SK-N-SH treated with all-trans-retinoic acid at 6 μM for 48 hours (cell line): ENCODE measurements around the gene DIP2C.

Experiments used
- ATAC-seq: fragments of 200-7000 bp; cut with Tn5 transposase; 3 replicates; pipeline ENCODE4 v1.9.1; 2020; ENCODE audit warnings: mild to moderate bottlenecking, moderate library complexity
- ARNTL ChIP-seq: fragments of 450-650 bp; formaldehyde crosslinking; IDR thresholded peaks from 2 replicates; pipeline ENCODE4 v1.5.0; 2020; ENCODE audit warnings: low read depth, mild to moderate bottlenecking, moderate library complexity, borderline replicate concordance
- CREB5 ChIP-seq: fragments of 250-450 bp; sonication (Bioruptor Pico); IDR thresholded peaks from 2 replicates; pipeline ENCODE4 v1.5.1; 2020; ENCODE audit warnings: low read depth, mild to moderate bottlenecking, moderate library complexity
- CSDC2 ChIP-seq: fragments of 250-450 bp; sonication (Bioruptor Pico); IDR thresholded peaks from 2 replicates; pipeline ENCODE4 v1.5.0; 2020; ENCODE audit warnings: mild to moderate bottlenecking, moderate library complexity
- CSRNP3 ChIP-seq: fragments of 250-450 bp; sonication (Bioruptor Pico); IDR thresholded peaks from 2 replicates; pipeline ENCODE4 v1.5.1; 2021; ENCODE audit warnings: mild to moderate bottlenecking, moderate library complexity
- ESRRG ChIP-seq: fragments of 250-450 bp; sonication (Bioruptor Pico); IDR thresholded peaks from 2 replicates; pipeline ENCODE4 v1.6.1; 2021; ENCODE audit warnings: mild to moderate bottlenecking
- GLIS3 ChIP-seq: fragments of 250-450 bp; sonication (Bioruptor Pico); IDR thresholded peaks from 2 replicates; pipeline ENCODE4 v1.5.0; 2020; ENCODE audit warnings: mild to moderate bottlenecking, moderate library complexity
- ISL1 ChIP-seq: fragments of 250-450 bp; sonication (Bioruptor Pico); IDR thresholded peaks from 2 replicates; pipeline ENCODE4 v2.1.2; 2022; ENCODE audit warnings: mild to moderate bottlenecking, moderate library complexity
- OSR1 ChIP-seq: fragments of 250-450 bp; sonication (Bioruptor Pico); IDR thresholded peaks from 2 replicates; pipeline ENCODE4 v1.8.0; 2022; ENCODE audit warnings: moderate library complexity, mild to moderate bottlenecking, inconsistent platforms
- PATZ1 ChIP-seq: fragments of 250-450 bp; sonication (Bioruptor Pico); IDR thresholded peaks from 2 replicates; pipeline ENCODE4 v1.8.0; 2020; ENCODE audit warnings: mild to moderate bottlenecking, moderate library complexity, borderline replicate concordance
- POU6F1 ChIP-seq: fragments of 250-450 bp; sonication (Bioruptor Pico); IDR thresholded peaks from 2 replicates; pipeline ENCODE4 v1.8.0; 2021; ENCODE audit warnings: low read depth, mild to moderate bottlenecking, moderate library complexity, borderline replicate concordance
- PPARA ChIP-seq: fragments of 250-450 bp; sonication (Bioruptor Pico); IDR thresholded peaks from 2 replicates; pipeline ENCODE4 v1.5.0; 2020; ENCODE audit warnings: mild to moderate bottlenecking, borderline replicate concordance
- SNAI2 ChIP-seq: fragments of 250-450 bp; sonication (Bioruptor Pico); IDR thresholded peaks from 2 replicates; pipeline ENCODE4 v1.5.0; 2020; ENCODE audit warnings: mild to moderate bottlenecking, moderate library complexity
- TCF4 ChIP-seq: fragments of 250-450 bp; sonication (Bioruptor Pico); IDR thresholded peaks from 2 replicates; pipeline ENCODE4 v1.8.0; 2021; ENCODE audit warnings: mild to moderate bottlenecking, moderate library complexity, borderline replicate concordance
- TOX ChIP-seq: fragments of 250-450 bp; sonication (Bioruptor Pico); IDR thresholded peaks from 2 replicates; pipeline ENCODE4 v1.8.0; 2021; ENCODE audit warnings: mild to moderate bottlenecking, moderate library complexity, borderline replicate concordance
- TSHZ2 ChIP-seq: fragments of 250-450 bp; sonication (Bioruptor Pico); IDR thresholded peaks from 2 replicates; pipeline ENCODE4 v1.5.0; 2020; ENCODE audit warnings: mild to moderate bottlenecking, moderate library complexity
- ZC3H10 ChIP-seq: fragments of 250-450 bp; sonication (Bioruptor Pico); IDR thresholded peaks from 2 replicates; pipeline ENCODE4 v1.5.1; 2021; ENCODE audit warnings: mild to moderate bottlenecking, moderate library complexity
- ZFP3 ChIP-seq: fragments of 250-450 bp; sonication (Bioruptor Pico); IDR thresholded peaks from 2 replicates; pipeline ENCODE4 v1.5.0; 2020; ENCODE audit warnings: mild to moderate bottlenecking, moderate library complexity
- ZFP30 ChIP-seq: fragments of 450-650 bp; formaldehyde crosslinking; IDR thresholded peaks from 2 replicates; pipeline ENCODE4 v1.5.0; 2022; ENCODE audit warnings: mild to moderate bottlenecking, moderate library complexity
- ZNF70 ChIP-seq: fragments of 450-650 bp; formaldehyde crosslinking; IDR thresholded peaks from 2 replicates; pipeline ENCODE4 v1.5.0; 2020; ENCODE audit warnings: mild to moderate bottlenecking, moderate library complexity
- ZNF8 ChIP-seq: fragments of 450-650 bp; formaldehyde crosslinking; IDR thresholded peaks from 2 replicates; pipeline ENCODE4 v1.5.0; 2020; ENCODE audit warnings: mild to moderate bottlenecking, moderate library complexity

The DIP2C gene

GRCh38 chr10:392705-393037 is 296.8 kb downstream of the DIP2C start:
- ATAC-seq = no peak
- no peak for TF ChIP-seq ZC3H10 (CRISPR knock-in tag)
- no peak for TF ChIP-seq CSRNP3 (CRISPR knock-in tag)
- TF ChIP-seq TOX (CRISPR knock-in tag) = no peak
- no peak for TF ChIP-seq OSR1
- no peak for TF ChIP-seq CREB5 (CRISPR knock-in tag)
- no peak for TF ChIP-seq ZNF70 (CRISPR knock-in tag)
- no peak for TF ChIP-seq ISL1 (CRISPR knock-in tag)
- TF ChIP-seq TSHZ2 (CRISPR knock-in tag) = no peak
- no peak for TF ChIP-seq ZFP30 (CRISPR knock-in tag)
- no peak for TF ChIP-seq ZNF8 (CRISPR knock-in tag)
- no peak for TF ChIP-seq PPARA (CRISPR knock-in tag)
- TF ChIP-seq ESRRG (CRISPR knock-in tag) = no peak
- no peak for TF ChIP-seq PATZ1 (CRISPR knock-in tag)
- TF ChIP-seq ZFP3 (CRISPR knock-in tag) = no peak
- TF ChIP-seq CSDC2 (CRISPR knock-in tag) = no peak
- no peak for TF ChIP-seq GLIS3 (CRISPR knock-in tag)
- TF ChIP-seq ARNTL (CRISPR knock-in tag) = no peak
- TF ChIP-seq POU6F1 = no peak

GRCh38 chr10:391847-392704 is 297.4 kb downstream of the DIP2C start:
- no peak for ATAC-seq
- TF ChIP-seq CSRNP3 (CRISPR knock-in tag) (no peak), OSR1 (no peak), ZFP30 (CRISPR knock-in tag) (no peak), PATZ1 (CRISPR knock-in tag) (no peak), ESRRG (CRISPR knock-in tag) (no peak), ZNF8 (CRISPR knock-in tag) (no peak), TSHZ2 (CRISPR knock-in tag) (no peak), GLIS3 (CRISPR knock-in tag) (no peak), PPARA (CRISPR knock-in tag) (no peak), TCF4 (CRISPR knock-in tag) (no peak), ARNTL (CRISPR knock-in tag) (no peak), SNAI2 (CRISPR knock-in tag) (no peak)
